Spleen (tissue), 11 donors: ENCODE data around the gene PBXIP1. TPM values are rescaled to one million over a fixed set of nuclear protein-coding genes. Genes with fewer than 3 reads are reported as not detected.

Source experiments
- DNase-seq: peaks from one replicate; pipeline ENCODE4 v3.0.0-alpha.2; 2020
- H3K27ac ChIP-seq, 8 donors: fragments of 200-600 bp; sonication (generic) in 7 of 8; 1 replicate in 4 of 8; 2 replicates in 4 of 8; pipeline versions ENCODE4 v1.5.0 to v1.8.0; 2016 to 2021; ENCODE audit warnings: inconsistent platforms in 4 of 8, mild to moderate bottlenecking in 4 of 8, moderate library complexity in 1 of 8
- H3K27me3 ChIP-seq, 7 donors: fragments of 200-600 bp; sonication (generic) in 6 of 7; replicated peaks in 1 of 7; 1 replicate in 4 of 7; 2 replicates in 3 of 7; pipeline versions ENCODE4 v1.5.0 to v1.8.0; 2016 to 2021; ENCODE audit warnings: inconsistent platforms in 3 of 7, mild to moderate bottlenecking in 1 of 7
- H3K36me3 ChIP-seq, 6 donors: fragments of 200-600 bp; sonication (generic) in 5 of 6; 1 replicate in 4 of 6; 2 replicates in 2 of 6; pipeline versions ENCODE4 v1.5.0 to v1.8.0; 2016 to 2021; ENCODE audit warnings: inconsistent platforms in 2 of 6
- H3K4me1 ChIP-seq, 6 donors: fragments of 200-600 bp; sonication (generic) in 5 of 6; 1 replicate in 3 of 6; 2 replicates in 3 of 6; pipeline versions ENCODE4 v1.5.0 to v1.8.0; 2016 to 2021; ENCODE audit warnings: inconsistent platforms in 3 of 6
- H3K4me3 ChIP-seq, 8 donors: fragments of 200-600 bp; sonication (generic) in 7 of 8; 1 replicate in 4 of 8; 2 replicates in 4 of 8; pipeline versions ENCODE4 v1.5.0 to v1.8.0; 2016 to 2021; ENCODE audit warnings: inconsistent platforms in 4 of 8, mild to moderate bottlenecking in 4 of 8, moderate library complexity in 2 of 8
- H3K9me3 ChIP-seq, 8 donors: fragments of 200-600 bp; sonication (generic) in 7 of 8; 1 replicate in 4 of 8; 2 replicates in 4 of 8; pipeline versions ENCODE4 v1.5.0 to v1.8.0; 2016 to 2021; ENCODE audit warnings: inconsistent platforms in 4 of 8
- POLR2A ChIP-seq, 3 donors: fragments of 450-650 bp; IDR thresholded peaks; one replicate each; pipeline ENCODE4 v1.5.1; 2017; ENCODE audit warnings: antibody characterized with exemption in 3 of 3, mild to moderate bottlenecking in 1 of 3
- POLR2AphosphoS5 ChIP-seq, 3 donors: sonication (generic); formaldehyde crosslinking; IDR thresholded peaks; one replicate each; pipeline ENCODE4 v1.5.1; 2017; ENCODE audit warnings: antibody characterized with exemption in 3 of 3
- WGBS, 5 donors: extraction: QIAGEN DNeasy Blood & Tissue Kit in 3 of 5; methylation state at CpG; one replicate each; pipeline versions ENCODE4 v1.1.5 to v1.1.7; 2013 to 2018; 5-methylcytosine and 5-hydroxymethylcytosine counted together
- intact Hi-C: fragments of 100-400 bp; cut with DNase I; formaldehyde crosslinking; loops from one replicate; pipeline ENCODE4 v1.15.0; 2023; ENCODE audit warnings: low total_unique reads
- polyA plus RNA-seq, 3 donors: library from polyadenylated mRNA; stranded (reverse); fragments of 200-250 nt; gene quantifications; one replicate each; pipeline ENCODE4 v1.2.1, GENCODE V29; 2013
- total RNA-seq, 7 donors: library from RNA; depleted of rRNA in 3 of 7; stranded (reverse); fragments of >200 nt in 3 of 7; fragmentation: NEBNext Ultra II Directional in 4 of 7; extraction: Animal tissue kit (Norgen Biotek cat#: 25700) in 4 of 7; gene quantifications; one replicate each; pipeline versions ENCODE4 v1.1.0 to v1.2.1, GENCODE V29; 2016 to 2021
- TF ChIP-seq, protein P1 (sequence below), 11 experiments: fragments of 200-600 bp in 7 of 11; fragments of 450-650 bp in 4 of 11; sonication (generic) in 4 of 11; IDR thresholded peaks in 8 of 11; conservative IDR thresholded peaks in 3 of 11; 1 replicate in 7 of 11; 2 replicates in 4 of 11; pipeline versions ENCODE4 v1.4.0 to v1.8.0; 2016 to 2021; ENCODE audit warnings: antibody characterized with exemption in 11 of 11, inconsistent platforms in 4 of 11, mild to moderate bottlenecking in 1 of 11
- donor health status: healthy with polysubstance abuse.
- donor health status: DM: no; HTN: no; CAD: no; lungs with moderate emphysema.
- donor health status: DM: no; HTN: no; CAD: no.
- donor health status: Bipolar disorder and iron deficiency.
- donor health status: healthy.
- donor health status: DM: no; HTN: no; CAD: no.
- donor health status: DM: yes; HTN: yes; CAD: no.

The PBXIP1 gene
- total and polyA plus RNA-seq, 10 donors: 55.5 to 125 (median 89.5) TPM

DNA sequence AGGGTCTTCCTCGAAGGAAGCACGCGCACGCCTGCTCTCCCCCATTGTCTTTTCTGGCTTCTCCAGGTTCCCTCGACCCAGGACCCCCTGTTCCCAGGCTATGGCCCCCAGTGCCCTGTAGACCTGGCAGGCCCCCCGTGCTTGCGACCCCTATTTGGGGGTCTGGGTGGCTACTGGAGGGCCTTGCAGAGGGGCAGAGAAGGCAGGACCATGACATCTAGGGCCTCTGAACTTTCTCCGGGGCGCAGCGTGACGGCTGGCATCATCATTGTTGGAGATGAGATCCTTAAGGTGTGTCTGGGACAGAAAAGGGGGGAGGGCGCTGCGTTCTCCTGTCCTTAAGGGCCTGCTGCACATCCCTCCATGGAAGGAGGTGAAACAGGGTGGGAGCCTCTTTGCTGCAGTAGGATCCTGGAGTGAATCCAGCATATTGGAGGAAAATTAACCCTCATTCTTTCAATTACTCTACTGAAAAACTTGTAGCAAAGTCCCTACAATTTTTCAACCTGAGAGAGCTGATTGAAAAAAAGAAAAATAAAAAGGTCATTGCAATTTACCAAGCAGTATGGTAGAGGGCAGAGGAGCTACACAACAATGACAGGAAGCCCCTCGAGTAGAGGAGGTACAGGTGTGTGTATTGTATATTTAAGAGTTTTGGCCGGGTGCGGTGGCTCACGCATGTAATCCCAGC lies 28.0 kb upstream of the PBXIP1 start:
- peaks cover 11 to 65% (median 30%) of the 10 kb centered on the region in 6 donors for H3K4me1 ChIP-seq
- H3K4me3 ChIP-seq: peak overlapping the region; percentile 66 to 92 (median 75)
- 16 to 23% (median 20%) methylated on average over 16 to 17 of the region's 17 CpGs for WGBS, 5 donors
- no peak for TF ChIP-seq POLR2A (IDR thresholded peaks at IDR 0.05)
- no peak for TF ChIP-seq POLR2AphosphoS5 (IDR thresholded peaks at IDR 0.05)
- TF ChIP-seq, protein P1, sequence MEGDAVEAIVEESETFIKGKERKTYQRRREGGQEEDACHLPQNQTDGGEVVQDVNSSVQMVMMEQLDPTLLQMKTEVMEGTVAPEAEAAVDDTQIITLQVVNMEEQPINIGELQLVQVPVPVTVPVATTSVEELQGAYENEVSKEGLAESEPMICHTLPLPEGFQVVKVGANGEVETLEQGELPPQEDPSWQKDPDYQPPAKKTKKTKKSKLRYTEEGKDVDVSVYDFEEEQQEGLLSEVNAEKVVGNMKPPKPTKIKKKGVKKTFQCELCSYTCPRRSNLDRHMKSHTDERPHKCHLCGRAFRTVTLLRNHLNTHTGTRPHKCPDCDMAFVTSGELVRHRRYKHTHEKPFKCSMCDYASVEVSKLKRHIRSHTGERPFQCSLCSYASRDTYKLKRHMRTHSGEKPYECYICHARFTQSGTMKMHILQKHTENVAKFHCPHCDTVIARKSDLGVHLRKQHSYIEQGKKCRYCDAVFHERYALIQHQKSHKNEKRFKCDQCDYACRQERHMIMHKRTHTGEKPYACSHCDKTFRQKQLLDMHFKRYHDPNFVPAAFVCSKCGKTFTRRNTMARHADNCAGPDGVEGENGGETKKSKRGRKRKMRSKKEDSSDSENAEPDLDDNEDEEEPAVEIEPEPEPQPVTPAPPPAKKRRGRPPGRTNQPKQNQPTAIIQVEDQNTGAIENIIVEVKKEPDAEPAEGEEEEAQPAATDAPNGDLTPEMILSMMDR (IDR thresholded peaks at IDR 0.05 in 8 of 11, conservative IDR thresholded peaks at IDR 0.05 in 3 of 11): no peak
- intact Hi-C loops: no loop called here
- H3K36me3 ChIP-seq: peaks cover 0 to 51% (median 18%) of the 10 kb centered on the region in 6 donors
- H3K27me3 ChIP-seq: no peaks in the 10 kb centered on the region
- DNase-seq: peak; percentile 79
- H3K9me3 ChIP-seq: no peaks in the 10 kb centered on the region
- H3K27ac ChIP-seq: peak overlapping the region; percentile 40 to 84 (median 76)

DNA sequence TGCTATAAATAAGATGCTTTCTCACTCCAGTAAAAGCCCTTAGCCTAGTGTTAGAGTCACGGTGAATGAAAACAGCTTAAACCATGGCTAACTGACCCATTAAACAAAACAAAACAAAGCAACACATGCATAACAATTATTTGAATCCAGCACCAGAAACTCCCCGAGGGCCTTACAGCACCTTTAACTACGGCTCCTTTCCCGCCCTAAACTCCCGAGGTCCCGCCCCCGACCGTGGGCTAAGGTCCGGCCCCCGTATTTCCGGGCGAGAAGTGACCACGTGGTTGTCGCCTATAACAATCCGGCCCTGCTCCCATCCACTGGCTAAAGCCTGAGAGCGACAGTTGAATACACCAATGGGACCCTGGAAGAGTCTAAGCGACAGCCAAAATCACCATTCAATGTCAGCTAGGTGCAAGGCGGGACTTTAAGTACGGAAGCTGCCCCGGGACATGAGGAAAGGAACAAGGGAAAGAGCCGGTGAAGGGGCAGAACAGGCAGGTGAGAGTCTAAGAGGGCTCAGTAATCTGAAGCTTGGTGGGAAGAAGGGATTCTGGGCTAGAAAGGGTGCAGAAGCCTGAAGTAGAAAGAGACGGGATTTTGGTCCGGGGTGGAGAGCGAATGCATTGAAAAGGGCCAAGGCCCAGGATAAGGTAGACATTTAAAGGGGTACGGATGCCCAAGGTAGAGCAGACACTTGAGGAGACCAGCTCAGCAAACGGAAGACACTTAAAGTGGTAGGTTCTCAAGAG lies 27.2 kb upstream of the PBXIP1 start, which contains the start of gene FLAD1:
Gene FLAD1, plus strand, starts transcription at position 448 of the 752 bp plus-strand sequence. CDS start 351 bp downstream, outside the sequence.
- Histone ChIP-seq H3K36me3 (peaks cover 0 to 47% (median 9%) of the 10 kb centered on the region in 6 donors), H3K27ac (peak within 1 kb of the TSS; percentile 40 to 84 (median 76)), H3K9me3 (no peaks in the 10 kb centered on the region), H3K27me3 (no peaks in the 10 kb centered on the region), H3K4me1 (peaks cover 11 to 58% (median 28%) of the 10 kb centered on the region in 6 donors), H3K4me3 (peak within 1 kb of the TSS; percentile 66 to 92 (median 75))
- WGBS, 5 donors: 0 to 2% (median 1%) methylated on average over 26 of the region's 26 CpGs
- DNase-seq: peak; percentile 97
- intact Hi-C loops: no loop called here
- TF ChIP-seq POLR2A (IDR thresholded peaks at IDR 0.05) (peak in 1 of 3 donors; percentile 30), POLR2AphosphoS5 (IDR thresholded peaks at IDR 0.05) (peak; percentile 65 to 84 (median 81))
- TF ChIP-seq, protein P1 (IDR thresholded peaks at IDR 0.05 in 8 of 11, conservative IDR thresholded peaks at IDR 0.05 in 3 of 11): peak in 3 of 11 experiments; percentile 14 to 33 (median 21)

DNA sequence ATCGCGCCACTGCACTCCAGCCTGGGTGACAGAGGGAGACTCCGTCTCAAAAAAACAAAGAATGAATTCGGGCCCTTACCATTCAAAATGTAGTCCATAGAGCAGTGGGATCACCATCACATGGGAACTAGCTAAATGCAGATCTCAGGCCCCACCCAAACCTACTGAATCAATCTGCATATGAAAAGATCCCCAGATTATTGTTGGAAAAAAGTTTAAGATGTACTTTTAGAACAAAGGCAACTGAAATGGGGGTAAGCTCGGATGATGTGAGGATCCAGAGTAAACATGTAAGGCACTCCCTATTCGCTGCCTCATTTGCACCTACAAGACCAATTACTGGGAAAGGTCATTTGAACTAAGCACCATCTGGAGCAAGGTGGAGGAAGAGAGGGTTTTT lies 26.4 kb upstream of the PBXIP1 start:
- TF ChIP-seq POLR2A (IDR thresholded peaks at IDR 0.05) (no peak), POLR2AphosphoS5 (IDR thresholded peaks at IDR 0.05) (no peak)
- TF ChIP-seq, protein P1 (IDR thresholded peaks at IDR 0.05 in 8 of 11, conservative IDR thresholded peaks at IDR 0.05 in 3 of 11): no peak
- intact Hi-C loops: no loop called here
- Histone ChIP-seq H3K27ac (peak overlapping the region in 6 of 8 donors; percentile 65 to 84 (median 78)), H3K36me3 (peaks cover 0 to 40% (median 2%) of the 10 kb centered on the region in 6 donors), H3K4me3 (peak overlapping the region in 6 of 8 donors; percentile 66 to 82 (median 74)), H3K9me3 (no peaks in the 10 kb centered on the region), H3K4me1 (peaks cover 11 to 58% (median 28%) of the 10 kb centered on the region in 6 donors), H3K27me3 (no peaks in the 10 kb centered on the region)
- no peak for DNase-seq
- 67 to 77% (median 74%) methylated on average over 6 of the region's 6 CpGs for whole genome bisulfite sequencing, 5 donors
